ENCODE measurements around the gene MALRD1. TPM values are rescaled to one million over a fixed set of nuclear protein-coding genes. Genes with fewer than 3 reads are reported as not detected.
"Not testable (repeated sequence)": the region's sequence is repeated elsewhere in the genome, so short reads cannot be mapped to it uniquely, and the experiment has no call there.

MALRD1 gene
- total RNA-seq, 1 experiment from 2014 or later: not detected

DNA sequence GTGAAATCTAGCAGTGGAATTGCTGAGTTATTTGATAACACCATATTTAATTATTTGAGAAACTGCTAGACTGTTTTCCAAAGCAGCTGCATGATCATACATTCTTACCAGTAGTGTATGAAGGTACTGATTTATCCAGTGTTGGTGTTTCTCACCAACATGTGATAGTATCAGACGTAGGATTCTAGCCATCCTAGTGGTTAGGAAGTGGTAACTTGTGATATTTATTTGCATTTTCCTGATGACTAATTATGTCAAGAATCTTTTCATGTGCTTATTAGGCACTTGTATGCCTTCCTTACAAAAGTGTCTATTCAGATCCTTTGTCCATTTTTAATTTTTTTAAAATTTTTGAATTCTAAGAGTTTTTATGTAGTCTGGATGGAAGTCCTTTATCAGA, 713.4 kb downstream of the MALRD1 start:
- Mint-ChIP-seq H3K36me3 (ENCODE audit: insufficient read depth, unreplicated experiment) (no peaks in the 10 kb centered on the region), H3K4me1 (ENCODE audit: insufficient read depth, unreplicated experiment) (no peaks in the 10 kb centered on the region), H3K27me3 (ENCODE audit: insufficient read depth, unreplicated experiment) (no peaks in the 10 kb centered on the region), H3K27ac (ENCODE audit: low read depth, unreplicated experiment) (no peak overlapping the region), H3K4me3 (ENCODE audit: unreplicated experiment) (no peak overlapping the region), H3K9me3 (ENCODE audit: unreplicated experiment) (no peaks in the 10 kb centered on the region)
- TF ChIP-seq, protein P1, sequence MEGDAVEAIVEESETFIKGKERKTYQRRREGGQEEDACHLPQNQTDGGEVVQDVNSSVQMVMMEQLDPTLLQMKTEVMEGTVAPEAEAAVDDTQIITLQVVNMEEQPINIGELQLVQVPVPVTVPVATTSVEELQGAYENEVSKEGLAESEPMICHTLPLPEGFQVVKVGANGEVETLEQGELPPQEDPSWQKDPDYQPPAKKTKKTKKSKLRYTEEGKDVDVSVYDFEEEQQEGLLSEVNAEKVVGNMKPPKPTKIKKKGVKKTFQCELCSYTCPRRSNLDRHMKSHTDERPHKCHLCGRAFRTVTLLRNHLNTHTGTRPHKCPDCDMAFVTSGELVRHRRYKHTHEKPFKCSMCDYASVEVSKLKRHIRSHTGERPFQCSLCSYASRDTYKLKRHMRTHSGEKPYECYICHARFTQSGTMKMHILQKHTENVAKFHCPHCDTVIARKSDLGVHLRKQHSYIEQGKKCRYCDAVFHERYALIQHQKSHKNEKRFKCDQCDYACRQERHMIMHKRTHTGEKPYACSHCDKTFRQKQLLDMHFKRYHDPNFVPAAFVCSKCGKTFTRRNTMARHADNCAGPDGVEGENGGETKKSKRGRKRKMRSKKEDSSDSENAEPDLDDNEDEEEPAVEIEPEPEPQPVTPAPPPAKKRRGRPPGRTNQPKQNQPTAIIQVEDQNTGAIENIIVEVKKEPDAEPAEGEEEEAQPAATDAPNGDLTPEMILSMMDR (IDR thresholded peaks at IDR 0.05; ENCODE audit: unreplicated experiment): no peak
- no peak for DNase-seq (ENCODE audit: unreplicated experiment)
- CTCF ChIA-PET: no interaction called here
- BruUV-seq (replicated peaks): no TSS peak
- intact Hi-C loops (cut with micrococcal nuclease): no loop called here
- POLR2A ChIA-PET: interaction anchor here (0.8 kb wide), 1 partner anchor 24 kb away, joined by 3 read pairs; no protein-coding TSS in a partner anchor

DNA sequence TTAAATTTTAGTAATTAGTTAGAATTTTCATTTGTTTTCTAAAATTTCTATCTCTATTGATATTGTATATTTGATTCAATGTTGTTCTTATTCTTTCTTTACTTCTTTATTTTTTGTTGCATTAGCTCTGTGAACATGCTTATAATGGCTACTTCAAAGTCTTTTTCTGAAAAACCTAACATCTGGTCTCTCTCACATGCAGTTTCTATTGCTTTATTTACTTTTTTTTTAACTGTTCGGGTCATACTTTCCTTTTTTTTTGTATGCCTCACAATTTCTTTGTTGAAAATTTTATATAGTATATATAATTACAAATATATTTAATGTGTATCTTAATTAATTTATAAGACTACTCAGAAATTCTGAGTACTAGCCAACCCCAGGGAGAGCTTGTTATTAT, 715.5 kb downstream of the MALRD1 start:
- H3K4me1 Mint-ChIP-seq (ENCODE audit: insufficient read depth, unreplicated experiment): peaks cover 5% of the 10 kb centered on the region
- H3K9me3 Mint-ChIP-seq (ENCODE audit: unreplicated experiment): no peaks in the 10 kb centered on the region
- ChIA-PET POLR2A (no interaction called here), CTCF (interaction anchor here (0.6 to 0.7 kb wide), 2 partner anchors 427 to 1929 kb away, joined by 3 read pairs; no protein-coding TSS in a partner anchor)
- H3K36me3 Mint-ChIP-seq (ENCODE audit: insufficient read depth, unreplicated experiment): no peaks in the 10 kb centered on the region
- no TSS peak for BruUV-seq (replicated peaks)
- DNase-seq (ENCODE audit: unreplicated experiment): no peak
- TF ChIP-seq, protein P1 (IDR thresholded peaks at IDR 0.05; ENCODE audit: unreplicated experiment): no peak
- intact Hi-C loops (cut with micrococcal nuclease): no loop called here
- no peaks in the 10 kb centered on the region for H3K27me3 Mint-ChIP-seq (ENCODE audit: insufficient read depth, unreplicated experiment)
- no peak overlapping the region for H3K27ac Mint-ChIP-seq (ENCODE audit: low read depth, unreplicated experiment)
- no peak overlapping the region for H3K4me3 Mint-ChIP-seq (ENCODE audit: unreplicated experiment)

GRCh38 chr10:19767876-19768275, 719.3 kb downstream of the MALRD1 start:
- POLR2A ChIA-PET: no interaction called here
- BruUV-seq (replicated peaks): no TSS peak
- Mint-ChIP-seq H3K4me3 (ENCODE audit: unreplicated experiment) (no peak overlapping the region), H3K4me1 (ENCODE audit: insufficient read depth, unreplicated experiment) (peaks cover 5% of the 10 kb centered on the region), H3K9me3 (ENCODE audit: unreplicated experiment) (no peaks in the 10 kb centered on the region), H3K27ac (ENCODE audit: low read depth, unreplicated experiment) (no peak overlapping the region), H3K36me3 (ENCODE audit: insufficient read depth, unreplicated experiment) (no peaks in the 10 kb centered on the region), H3K27me3 (ENCODE audit: insufficient read depth, unreplicated experiment) (no peaks in the 10 kb centered on the region)
- TF ChIP-seq, protein P1 (IDR thresholded peaks at IDR 0.05; ENCODE audit: unreplicated experiment): no peak
- DNase-seq (ENCODE audit: unreplicated experiment): no peak
- intact Hi-C loops (cut with micrococcal nuclease): no loop called here
- CTCF ChIA-PET: interaction anchor here (0.7 to 1.0 kb wide), 2 partner anchors 28 to 1017 kb away, joined by 3 read pairs; no protein-coding TSS in a partner anchor

- H3K27ac Mint-ChIP-seq (ENCODE audit: low read depth, unreplicated experiment); POLR2A ChIA-PET; CTCF ChIA-PET; DNase-seq (ENCODE audit: unreplicated experiment); H3K9me3 Mint-ChIP-seq (ENCODE audit: unreplicated experiment); intact Hi-C loops (cut with micrococcal nuclease); BruUV-seq (replicated peaks); H3K4me3 Mint-ChIP-seq (ENCODE audit: unreplicated experiment); H3K27me3 Mint-ChIP-seq (ENCODE audit: insufficient read depth, unreplicated experiment); H3K4me1 Mint-ChIP-seq (ENCODE audit: insufficient read depth, unreplicated experiment); H3K36me3 Mint-ChIP-seq (ENCODE audit: insufficient read depth, unreplicated experiment): not testable (repeated sequence)
These were observed 721.2 kb downstream of the MALRD1 start for GRCh38 chr10:19769826-19770225.

- H3K36me3 Mint-ChIP-seq (ENCODE audit: insufficient read depth, unreplicated experiment): no peaks in the 10 kb centered on the region
- no TSS peak for BruUV-seq (replicated peaks)
- H3K9me3 Mint-ChIP-seq (ENCODE audit: unreplicated experiment): no peaks in the 10 kb centered on the region
- no peaks in the 10 kb centered on the region for H3K27me3 Mint-ChIP-seq (ENCODE audit: insufficient read depth, unreplicated experiment)
- TF ChIP-seq, protein P1 (IDR thresholded peaks at IDR 0.05; ENCODE audit: unreplicated experiment): no peak
- ChIA-PET POLR2A (interaction anchor here (0.6 kb wide), 1 partner anchor 219 kb away, joined by 3 read pairs; no protein-coding TSS in a partner anchor), CTCF (no interaction called here)
- intact Hi-C loops (cut with micrococcal nuclease): no loop called here
- no peak for DNase-seq (ENCODE audit: unreplicated experiment)
- H3K27ac Mint-ChIP-seq (ENCODE audit: low read depth, unreplicated experiment): no peak overlapping the region
- H3K4me3 Mint-ChIP-seq (ENCODE audit: unreplicated experiment): no peak overlapping the region
- peaks cover 16% of the 10 kb centered on the region for H3K4me1 Mint-ChIP-seq (ENCODE audit: insufficient read depth, unreplicated experiment)
These were observed 724.4 kb downstream of the MALRD1 start for GRCh38 chr10:19772972-19773371.

Data from MCF 10A (cell line).